Fibroblast of lung (primary cell): ENCODE measurements around the gene MPND.

Source experiments
- EZH2 ChIP-seq: IDR thresholded peaks from 2 replicates; pipeline ENCODE4 v1.5.1; 2012; ENCODE audit warnings: low read length, control low read depth, mild to moderate bottlenecking; ENCODE audit errors: missing control alignments
- TF ChIP-seq, protein P1 (sequence below), 2 donors: IDR thresholded peaks in 1 of 2; conservative IDR thresholded peaks in 1 of 2; 1 replicate in 1 of 2; 2 replicates in 1 of 2; pipeline ENCODE4 v1.5.1; 2011 to 2012; ENCODE audit warnings: low read length in 2 of 2, control low read depth in 1 of 2, inconsistent platforms in 1 of 2, low read depth in 1 of 2, mild to moderate bottlenecking in 1 of 2

- TF ChIP-seq, protein P1, sequence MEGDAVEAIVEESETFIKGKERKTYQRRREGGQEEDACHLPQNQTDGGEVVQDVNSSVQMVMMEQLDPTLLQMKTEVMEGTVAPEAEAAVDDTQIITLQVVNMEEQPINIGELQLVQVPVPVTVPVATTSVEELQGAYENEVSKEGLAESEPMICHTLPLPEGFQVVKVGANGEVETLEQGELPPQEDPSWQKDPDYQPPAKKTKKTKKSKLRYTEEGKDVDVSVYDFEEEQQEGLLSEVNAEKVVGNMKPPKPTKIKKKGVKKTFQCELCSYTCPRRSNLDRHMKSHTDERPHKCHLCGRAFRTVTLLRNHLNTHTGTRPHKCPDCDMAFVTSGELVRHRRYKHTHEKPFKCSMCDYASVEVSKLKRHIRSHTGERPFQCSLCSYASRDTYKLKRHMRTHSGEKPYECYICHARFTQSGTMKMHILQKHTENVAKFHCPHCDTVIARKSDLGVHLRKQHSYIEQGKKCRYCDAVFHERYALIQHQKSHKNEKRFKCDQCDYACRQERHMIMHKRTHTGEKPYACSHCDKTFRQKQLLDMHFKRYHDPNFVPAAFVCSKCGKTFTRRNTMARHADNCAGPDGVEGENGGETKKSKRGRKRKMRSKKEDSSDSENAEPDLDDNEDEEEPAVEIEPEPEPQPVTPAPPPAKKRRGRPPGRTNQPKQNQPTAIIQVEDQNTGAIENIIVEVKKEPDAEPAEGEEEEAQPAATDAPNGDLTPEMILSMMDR (conservative IDR thresholded peaks at IDR 0.05 in 1 of 2, IDR thresholded peaks at IDR 0.05 in 1 of 2; ENCODE audit: low read depth in 1 of 2, low read length in 2 of 2): no peak
- no peak for TF ChIP-seq EZH2
Measured at GRCh38 chr19:4367781-4368127, 24.4 kb downstream of the MPND start.
